Stimulated activated naive CD8-positive, alpha-beta T cell treated with anti-CD3 and anti-CD28 coated beads, Interleukin-15, Interleukin-2, amounts not matched to agents 100 ng/mL and 50 ng/mL, for 24 hours (primary cell): ENCODE results near the gene RHBDD2.
"Not testable (repeated sequence)": the region's sequence is repeated elsewhere in the genome, so short reads cannot be mapped to it uniquely, and the experiment has no call there.

Source experiments
- H3K27ac Mint-ChIP-seq: one replicate; pipeline ENCODE4 v1.8.0; 2021; ENCODE audit warnings: mild to moderate bottlenecking, mixed read lengths
- H3K27me3 Mint-ChIP-seq: one replicate; pipeline ENCODE4 v1.8.0; 2021; ENCODE audit warnings: mixed read lengths
- H3K36me3 Mint-ChIP-seq: one replicate; pipeline ENCODE4 v1.8.0; 2021; ENCODE audit warnings: low read depth, mixed read lengths
- H3K4me1 Mint-ChIP-seq: one replicate; pipeline ENCODE4 v1.8.0; 2021; ENCODE audit warnings: low read depth, mixed read lengths
- H3K4me3 Mint-ChIP-seq: one replicate; pipeline ENCODE4 v1.8.0; 2021; ENCODE audit warnings: mild to moderate bottlenecking, mixed read lengths
- H3K9me3 Mint-ChIP-seq: one replicate; pipeline ENCODE4 v1.8.0; 2021; ENCODE audit warnings: mixed read lengths

Gene RHBDD2

DNA sequence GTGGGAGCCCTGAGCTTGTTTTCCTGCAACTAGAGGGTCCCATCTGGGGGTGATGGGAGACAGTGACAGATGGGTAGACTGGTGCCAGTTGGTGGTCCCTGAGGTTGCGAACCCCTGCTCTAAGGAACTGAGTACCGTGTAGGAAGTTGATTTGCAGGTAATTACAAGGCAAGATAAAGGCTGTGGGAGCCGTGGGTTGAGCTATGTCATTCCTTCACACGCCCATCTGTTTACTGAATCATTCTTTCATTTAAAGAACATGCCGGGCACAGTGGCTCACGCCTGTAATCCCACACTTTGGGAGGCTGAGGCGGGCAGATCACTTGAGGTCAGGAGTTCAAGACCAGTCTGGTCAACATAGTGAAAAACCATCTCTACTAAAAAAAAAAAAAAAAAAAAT, 12.4 kb downstream of the RHBDD2 start:
- H3K9me3 Mint-ChIP-seq, H3K27ac Mint-ChIP-seq, H3K27me3 Mint-ChIP-seq, H3K4me3 Mint-ChIP-seq: not testable (repeated sequence)
- H3K36me3 Mint-ChIP-seq, result peaks cover 19% of the 10 kb centered on the region
- peaks cover 14% of the 10 kb centered on the region for H3K4me1 Mint-ChIP-seq

DNA sequence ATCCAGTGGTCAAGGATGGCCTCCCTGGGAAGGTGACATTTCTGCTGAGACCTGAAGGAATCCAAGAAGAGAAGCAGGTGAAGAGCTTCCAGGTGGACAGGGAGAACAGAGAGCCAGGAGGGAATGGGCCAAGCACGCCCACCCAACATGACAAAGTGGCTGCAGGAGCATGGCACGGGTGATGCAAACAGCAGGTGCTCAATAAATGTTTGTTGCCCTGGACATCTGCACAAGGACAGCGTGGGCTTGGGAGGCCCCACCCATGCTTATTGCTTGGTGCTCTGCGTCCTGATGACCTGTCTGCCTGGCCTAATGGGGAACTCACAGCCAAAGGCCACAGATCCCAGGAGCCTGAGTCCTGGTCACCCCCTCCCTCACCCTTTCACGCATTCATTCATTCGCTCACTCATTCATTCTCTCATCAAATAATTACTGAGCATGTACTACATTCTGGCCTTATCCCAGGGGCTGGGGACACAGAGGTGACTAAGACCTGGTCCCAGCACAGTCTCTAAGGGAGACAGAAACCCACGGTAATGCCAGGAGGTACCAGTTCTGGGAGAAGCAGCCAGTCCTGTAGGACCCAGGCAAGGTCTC, 13.1 kb downstream of the RHBDD2 start:
- no peak overlapping the region for H3K4me3 Mint-ChIP-seq
- H3K36me3 Mint-ChIP-seq, result peaks cover 19% of the 10 kb centered on the region
- H3K9me3 Mint-ChIP-seq, result no peaks in the 10 kb centered on the region
- no peak overlapping the region for H3K27ac Mint-ChIP-seq
- H3K4me1 Mint-ChIP-seq, result peaks cover 14% of the 10 kb centered on the region
- H3K27me3 Mint-ChIP-seq, result no peaks in the 10 kb centered on the region

DNA sequence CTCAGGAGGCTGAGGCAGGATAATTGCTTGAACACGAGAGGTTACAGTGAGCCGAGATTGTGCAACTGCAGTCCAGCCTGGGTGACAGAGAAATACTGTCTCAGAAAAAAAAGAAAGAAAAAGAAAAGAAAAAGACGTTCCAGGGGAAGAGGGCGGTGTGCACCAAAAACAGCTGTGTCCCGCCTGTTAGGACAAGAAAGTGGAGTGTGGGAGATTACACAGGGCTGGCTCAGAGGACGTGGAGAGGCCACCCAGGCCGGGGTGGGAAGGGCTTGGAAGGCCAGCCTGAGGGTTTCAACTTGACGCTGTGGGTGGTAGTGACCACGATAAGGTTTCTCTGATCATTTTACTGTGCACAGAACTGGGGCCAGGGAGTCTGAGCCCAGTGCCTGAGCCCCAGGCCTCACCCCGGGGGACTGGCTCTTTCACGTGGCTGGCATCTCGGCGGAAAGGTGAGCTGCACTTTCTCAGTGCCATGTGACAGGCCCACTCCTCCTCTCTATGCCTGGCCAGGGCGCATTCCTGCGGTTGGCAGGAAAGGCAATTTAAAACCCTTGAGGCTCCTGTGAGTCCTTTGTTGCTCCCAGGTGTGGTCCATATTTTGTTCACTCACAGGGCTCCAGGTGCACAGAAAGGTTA, 13.9 kb downstream of the RHBDD2 start:
- no peak overlapping the region for H3K4me3 Mint-ChIP-seq
- H3K4me1 Mint-ChIP-seq, result peaks cover 14% of the 10 kb centered on the region
- peaks cover 16% of the 10 kb centered on the region for H3K36me3 Mint-ChIP-seq
- H3K9me3 Mint-ChIP-seq, result no peaks in the 10 kb centered on the region
- no peak overlapping the region for H3K27ac Mint-ChIP-seq
- no peaks in the 10 kb centered on the region for H3K27me3 Mint-ChIP-seq

DNA sequence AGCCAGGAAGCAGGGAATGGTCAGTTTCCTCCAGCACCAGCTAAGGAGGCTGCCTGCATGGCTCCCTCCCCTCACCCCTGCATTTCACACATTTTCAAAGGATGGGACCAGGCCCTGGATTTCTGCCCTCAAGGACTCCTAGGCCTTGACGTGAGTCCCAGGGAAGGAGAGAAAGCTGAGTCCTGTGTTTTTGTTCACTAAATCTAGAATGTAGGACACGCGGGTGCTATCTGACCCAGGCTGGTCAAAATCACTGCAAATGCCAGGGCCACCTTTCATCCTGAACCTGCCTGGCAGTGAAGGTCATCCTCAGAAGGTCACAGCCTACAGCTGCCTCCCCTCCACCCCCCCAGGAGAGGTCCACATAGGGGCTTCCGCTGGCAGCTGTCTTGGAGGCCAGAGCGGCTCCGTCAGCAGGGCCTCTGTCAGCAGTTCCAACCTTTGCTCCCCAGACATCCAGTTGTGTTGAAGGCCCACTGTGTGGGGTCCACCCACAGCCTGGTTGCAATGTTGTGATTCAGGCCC, 18.0 kb downstream of the RHBDD2 start:
- Mint-ChIP-seq H3K36me3 (no peaks in the 10 kb centered on the region), H3K27ac (no peak overlapping the region), H3K4me3 (no peak overlapping the region), H3K27me3 (no peaks in the 10 kb centered on the region), H3K4me1 (no peaks in the 10 kb centered on the region), H3K9me3 (no peaks in the 10 kb centered on the region)

DNA sequence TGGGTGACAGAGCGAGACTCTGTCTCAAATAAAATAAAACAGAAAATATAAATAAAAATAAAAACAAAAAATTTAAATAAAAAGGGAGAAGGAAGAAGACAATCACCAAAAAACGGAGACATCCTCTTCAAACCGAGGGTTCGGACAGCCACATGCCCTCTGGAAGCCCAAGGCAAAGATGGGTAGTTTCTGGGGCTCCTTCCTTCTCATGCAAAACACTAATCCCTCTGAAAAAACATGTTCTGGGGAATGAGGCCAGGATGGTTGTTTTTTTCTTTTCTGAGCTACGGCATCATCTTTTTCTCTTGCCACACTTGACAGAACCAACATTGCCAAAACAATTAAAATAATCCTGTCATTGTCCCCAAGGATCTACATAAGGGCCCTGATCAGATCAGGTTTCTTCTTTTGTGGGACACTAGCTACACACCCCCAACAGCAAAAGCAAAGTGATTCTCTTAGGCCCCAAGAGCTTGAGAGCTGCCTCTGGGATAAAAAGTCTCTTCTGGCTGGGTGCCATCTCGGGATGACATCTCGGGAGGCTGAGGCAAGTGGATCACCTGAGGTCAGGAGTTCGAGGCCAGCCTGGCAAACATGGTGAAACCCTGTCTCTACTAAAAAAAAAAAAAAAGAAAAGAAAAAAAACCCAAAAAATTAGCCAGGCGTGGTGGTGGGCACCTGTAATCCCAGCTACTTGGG, 21.9 kb downstream of the RHBDD2 start:
- no peaks in the 10 kb centered on the region for H3K9me3 Mint-ChIP-seq
- H3K27me3 Mint-ChIP-seq, result no peaks in the 10 kb centered on the region
- H3K4me3 Mint-ChIP-seq, result no peak overlapping the region
- no peak overlapping the region for H3K27ac Mint-ChIP-seq
- H3K4me1 Mint-ChIP-seq, result no peaks in the 10 kb centered on the region
- no peaks in the 10 kb centered on the region for H3K36me3 Mint-ChIP-seq

DNA sequence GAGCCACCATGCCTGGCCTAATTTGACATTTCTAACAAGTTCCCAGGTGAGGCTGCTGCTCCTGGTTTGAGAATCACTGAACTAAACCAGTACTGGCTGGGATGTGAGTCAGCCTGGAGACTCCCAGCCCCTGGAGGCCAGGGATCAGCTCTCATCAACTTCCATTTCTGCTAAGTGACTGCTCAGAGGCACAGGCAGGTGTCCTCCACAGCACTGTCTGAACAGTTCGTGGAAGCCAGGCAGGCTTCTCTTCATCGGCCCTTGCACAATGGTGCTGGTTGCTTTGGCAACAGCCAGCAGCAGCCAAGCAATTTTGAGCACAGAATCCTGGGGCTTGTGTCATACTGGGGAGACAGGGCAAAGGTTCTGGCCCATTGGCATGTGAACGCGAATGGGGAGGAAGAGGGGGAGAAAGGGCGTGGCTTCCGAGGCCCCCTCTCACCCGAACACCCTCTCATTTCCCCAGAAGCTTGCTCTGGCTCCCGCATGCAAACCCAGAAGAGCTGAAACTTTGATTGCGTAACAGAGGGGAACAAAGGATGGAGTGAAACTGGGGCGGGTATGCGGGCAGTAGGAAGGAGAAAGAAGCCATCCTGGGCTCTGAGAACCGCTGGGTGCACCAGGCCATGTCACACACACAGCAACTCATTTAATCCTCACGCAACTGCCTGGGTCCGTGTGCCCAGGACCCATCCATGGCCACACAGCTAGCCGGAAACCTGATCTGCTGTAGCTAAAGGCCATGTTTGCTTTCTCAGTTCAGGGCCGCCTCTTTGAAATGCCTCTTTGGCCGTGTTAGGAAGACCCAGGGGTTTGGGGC, 27.2 kb downstream of the RHBDD2 start:
- Mint-ChIP-seq H3K9me3 (no peaks in the 10 kb centered on the region), H3K27ac (no peak overlapping the region), H3K4me3 (no peak overlapping the region), H3K4me1 (no peaks in the 10 kb centered on the region), H3K36me3 (no peaks in the 10 kb centered on the region), H3K27me3 (no peaks in the 10 kb centered on the region)

DNA sequence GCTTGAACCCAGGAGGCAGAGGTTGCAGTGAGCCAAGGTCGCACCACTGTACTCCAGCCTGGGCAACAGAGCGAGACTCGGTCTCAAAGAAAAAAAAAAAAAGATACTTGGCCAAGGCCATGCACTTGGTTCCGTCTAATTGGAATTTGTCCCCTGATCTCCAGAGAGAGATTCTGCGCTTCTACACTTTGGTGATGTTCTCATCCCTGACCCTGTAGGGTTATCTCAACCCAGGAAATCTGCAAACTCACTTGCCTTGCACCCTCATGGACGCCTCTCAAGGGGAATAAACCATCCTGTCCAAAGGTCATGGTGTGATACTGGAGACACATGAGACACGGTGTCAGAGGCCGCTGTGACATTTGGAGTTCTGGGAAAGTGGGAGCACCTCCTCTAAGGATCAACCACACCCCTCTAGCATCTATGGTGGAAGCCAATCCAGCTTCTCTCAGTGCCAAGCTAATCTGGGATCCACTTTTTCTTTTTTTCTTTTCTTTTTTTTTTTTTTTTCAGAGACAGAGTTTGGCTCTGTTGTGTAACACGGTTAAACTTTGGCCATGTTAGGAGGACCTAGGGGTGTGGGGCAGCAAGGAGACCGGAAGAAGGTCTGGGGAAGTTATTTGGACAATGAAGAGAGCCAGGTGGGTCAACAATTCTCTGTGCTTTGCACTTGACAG, 28.3 kb downstream of the RHBDD2 start:
- no peaks in the 10 kb centered on the region for H3K36me3 Mint-ChIP-seq
- H3K4me3 Mint-ChIP-seq, result no peak overlapping the region
- no peak overlapping the region for H3K27ac Mint-ChIP-seq
- no peaks in the 10 kb centered on the region for H3K9me3 Mint-ChIP-seq
- no peaks in the 10 kb centered on the region for H3K27me3 Mint-ChIP-seq
- H3K4me1 Mint-ChIP-seq, result no peaks in the 10 kb centered on the region

DNA sequence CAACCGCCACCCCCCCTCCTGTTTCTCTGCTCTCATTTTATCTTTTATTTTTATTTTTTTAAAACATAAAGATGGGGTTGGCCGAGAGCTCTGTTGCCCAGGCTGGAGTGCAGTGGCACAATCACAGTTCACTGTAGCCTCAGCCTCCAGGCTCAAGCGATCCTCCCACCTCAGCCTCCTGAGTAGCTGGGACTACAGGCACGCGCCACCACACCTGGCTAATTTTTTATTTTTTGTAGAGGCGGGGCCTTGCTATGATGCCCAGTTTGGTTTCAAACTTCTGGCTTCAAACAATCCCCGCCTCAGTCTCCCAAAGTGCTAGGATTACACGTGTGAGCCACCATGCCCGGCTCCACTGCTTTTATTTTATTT, 28.8 kb downstream of the RHBDD2 start:
- not testable (repeated sequence) for H3K4me1 Mint-ChIP-seq, H3K4me3 Mint-ChIP-seq, H3K27ac Mint-ChIP-seq, H3K27me3 Mint-ChIP-seq, H3K9me3 Mint-ChIP-seq, H3K36me3 Mint-ChIP-seq

DNA sequence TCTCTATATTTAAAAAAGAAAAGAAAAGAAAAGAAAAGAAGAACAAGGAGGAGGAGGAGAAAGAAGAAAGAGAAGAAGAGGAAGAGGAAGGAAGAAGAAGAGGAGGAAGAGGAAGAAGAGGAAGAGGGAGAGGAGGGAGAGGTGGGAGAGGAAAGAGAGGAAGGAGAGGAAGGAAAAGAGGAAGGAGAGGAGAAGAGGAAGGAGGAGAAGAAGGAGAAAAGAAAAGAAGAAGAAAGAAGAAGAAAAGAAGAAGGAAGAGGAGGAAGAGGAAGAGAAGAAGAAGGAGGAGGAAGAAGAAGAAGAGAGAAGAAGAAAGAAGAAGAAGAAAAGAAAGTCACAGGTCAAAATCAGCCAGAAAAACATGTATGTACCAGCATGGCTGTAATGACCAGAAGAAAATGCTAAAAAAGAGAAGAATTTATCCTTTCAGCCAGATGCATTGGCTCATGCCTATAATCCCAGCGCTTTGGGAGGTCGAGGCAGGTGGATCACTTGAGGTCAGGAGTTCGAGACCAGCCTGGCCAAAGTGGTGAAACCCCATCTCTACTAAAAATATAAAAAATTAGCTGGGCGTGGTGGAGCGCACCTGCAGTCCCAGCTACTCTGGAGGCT, 30.8 kb downstream of the RHBDD2 start:
- Mint-ChIP-seq H3K4me3 (no peak overlapping the region), H3K4me1 (peaks cover 8% of the 10 kb centered on the region), H3K36me3 (no peaks in the 10 kb centered on the region), H3K27ac (no peak overlapping the region), H3K27me3 (no peaks in the 10 kb centered on the region), H3K9me3 (no peaks in the 10 kb centered on the region)

DNA sequence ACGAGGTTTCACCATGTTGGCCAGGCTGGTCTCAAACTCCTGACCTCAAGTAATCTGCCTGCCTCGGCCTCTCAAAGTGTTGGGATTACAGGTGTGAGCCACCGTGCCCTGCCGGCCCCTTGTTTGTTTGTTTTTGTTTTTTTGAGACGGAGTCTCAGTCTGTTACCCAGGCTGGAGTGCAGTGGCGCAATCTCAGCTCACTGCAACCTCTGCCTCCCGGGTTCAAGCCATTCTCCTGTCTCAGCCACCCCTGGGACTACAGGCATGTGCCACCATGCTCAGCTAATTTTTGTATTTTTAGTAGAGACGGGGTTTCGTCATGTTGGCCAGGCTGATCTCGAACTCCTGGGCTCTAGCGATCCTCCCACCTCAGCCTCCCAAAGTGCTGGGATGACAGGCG, 32.4 kb downstream of the RHBDD2 start:
- H3K4me1 Mint-ChIP-seq, result peaks cover 14% of the 10 kb centered on the region
- H3K27me3 Mint-ChIP-seq, H3K4me3 Mint-ChIP-seq, H3K36me3 Mint-ChIP-seq, H3K9me3 Mint-ChIP-seq, H3K27ac Mint-ChIP-seq: not testable (repeated sequence)

DNA sequence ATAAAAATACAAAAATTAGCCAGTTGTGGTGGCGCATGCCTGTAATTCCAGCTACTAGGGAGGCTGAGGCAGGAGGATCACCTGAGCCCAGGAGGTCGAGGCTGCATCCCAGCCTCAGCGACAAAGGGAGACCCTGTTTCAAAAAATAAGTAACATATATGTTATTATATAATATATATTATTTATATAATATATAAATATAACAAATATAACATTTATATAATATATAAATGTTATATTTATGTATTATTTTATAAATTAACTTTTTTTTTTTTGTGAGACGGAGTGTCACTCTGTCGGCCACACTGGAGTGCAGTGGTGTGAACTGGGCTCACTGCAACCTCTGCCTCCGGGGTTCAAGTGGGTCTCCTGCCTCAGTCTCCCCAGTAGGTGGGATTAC, 34.6 kb downstream of the RHBDD2 start:
- H3K36me3 Mint-ChIP-seq, result no peaks in the 10 kb centered on the region
- no peak overlapping the region for H3K27ac Mint-ChIP-seq
- no peak overlapping the region for H3K4me3 Mint-ChIP-seq
- no peaks in the 10 kb centered on the region for H3K9me3 Mint-ChIP-seq
- peaks cover 23% of the 10 kb centered on the region for H3K4me1 Mint-ChIP-seq
- no peaks in the 10 kb centered on the region for H3K27me3 Mint-ChIP-seq

DNA sequence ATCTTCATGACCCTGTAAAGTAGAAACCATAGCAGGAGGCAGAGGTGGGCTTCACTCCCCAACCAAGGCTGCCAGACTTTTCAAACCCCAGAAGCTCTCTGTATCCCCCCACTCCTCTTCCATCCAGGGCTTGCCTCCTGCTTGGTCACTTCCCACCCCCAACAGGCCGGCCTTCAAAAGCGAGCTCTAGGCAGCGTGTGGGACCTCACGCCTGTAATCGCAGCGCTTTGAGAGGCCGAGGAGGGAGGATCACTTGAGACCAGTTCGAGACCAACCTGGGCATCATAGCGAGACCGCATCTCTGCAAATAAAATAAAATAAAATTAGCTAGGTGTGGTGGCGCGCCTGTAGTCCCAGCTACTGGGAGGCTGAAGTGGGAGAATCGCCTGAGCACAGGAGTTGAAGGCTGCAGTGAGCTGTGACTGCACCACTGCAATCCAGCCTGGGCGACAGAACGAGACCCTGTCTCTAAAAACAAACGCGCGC, 35.4 kb downstream of the RHBDD2 start:
- Mint-ChIP-seq H3K27me3 (no peaks in the 10 kb centered on the region), H3K36me3 (no peaks in the 10 kb centered on the region), H3K27ac (peak overlapping the region; percentile 85), H3K4me3 (peak overlapping the region; percentile 89), H3K4me1 (peaks cover 30% of the 10 kb centered on the region), H3K9me3 (no peaks in the 10 kb centered on the region)

DNA sequence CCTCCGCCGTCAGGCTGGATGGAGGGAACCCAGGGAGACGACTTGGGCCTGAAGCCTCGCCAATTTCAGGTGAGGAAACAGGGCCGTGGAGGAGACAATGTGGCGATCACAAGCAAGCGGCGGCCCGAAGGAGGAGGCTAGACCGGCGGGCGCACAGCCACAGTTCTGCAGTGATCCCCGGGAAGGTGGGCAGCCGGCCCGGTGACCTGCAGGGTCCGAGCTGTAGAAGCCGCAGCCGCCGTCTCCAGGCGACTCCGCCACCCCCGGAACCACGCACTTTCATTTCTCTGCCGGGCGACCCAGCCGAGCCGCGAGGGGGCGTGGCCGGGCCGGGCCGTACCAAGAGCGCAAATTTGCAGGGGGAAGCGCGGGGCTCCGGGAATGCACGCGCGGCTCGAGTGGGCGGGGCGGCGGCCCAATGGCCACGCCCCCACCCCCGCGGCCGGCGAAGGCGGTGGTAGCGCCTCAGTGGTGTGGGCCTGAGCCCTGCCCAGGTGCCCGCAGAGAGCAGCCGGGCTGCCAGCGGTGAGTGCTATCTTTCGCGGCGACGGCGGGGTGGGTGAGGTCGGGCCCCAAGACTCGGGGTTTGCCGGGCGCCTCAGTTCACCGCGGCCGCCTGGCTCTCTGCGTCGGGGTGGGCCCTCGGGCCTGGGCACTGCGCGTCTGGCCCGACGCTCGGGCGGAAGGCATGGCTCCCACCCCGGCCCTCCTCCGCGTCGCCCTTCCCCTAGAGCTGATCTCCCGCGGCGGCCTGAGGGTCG, 36.0 kb downstream of the RHBDD2 start, which contains the start of gene POR:
Gene POR, plus strand, starts transcription at position 501 of the 761 bp plus-strand sequence. CDS start 38,847 bp downstream, outside the sequence.
- Mint-ChIP-seq H3K27ac (peak within 1 kb of the TSS; percentile 85), H3K4me3 (peak within 1 kb of the TSS; percentile 89), H3K36me3 (no peaks in the 10 kb centered on the region), H3K27me3 (no peaks in the 10 kb centered on the region), H3K9me3 (no peaks in the 10 kb centered on the region), H3K4me1 (peaks cover 35% of the 10 kb centered on the region)
